Hepatic stellate cell (primary cell): ENCODE data around the gene HIGD1C.
A peak's percentile ranks its signal among the peaks of the same experiment; 100 is the strongest.
"Not testable (repeated sequence)": the region's sequence is repeated elsewhere in the genome, so short reads cannot be mapped to it uniquely, and the experiment has no call there.

Experiments
- DNase-seq: peaks from one replicate; pipeline ENCODE4 v3.0.0; 2011; ENCODE audit warnings: low spot score

The HIGD1C gene

DNA sequence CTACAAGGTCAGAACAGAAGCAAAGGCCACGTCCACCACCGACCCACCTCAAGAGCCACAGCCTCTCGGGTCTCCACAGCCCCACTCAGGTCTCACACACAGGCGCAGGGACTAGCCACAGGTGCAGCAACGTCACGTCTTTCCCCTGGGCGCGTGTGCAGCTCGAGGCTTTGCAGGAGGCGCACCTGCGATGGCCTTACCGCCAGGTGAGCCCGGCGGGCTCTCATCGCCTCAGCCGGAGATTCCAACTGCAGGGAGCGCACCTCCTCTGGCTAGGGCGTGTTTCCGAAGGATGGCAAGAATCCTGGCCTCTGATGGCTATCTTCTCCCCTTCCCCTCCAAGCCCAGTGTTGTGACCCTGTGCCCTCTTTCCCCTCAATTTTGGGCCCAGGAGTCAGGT, at the start of gene HIGD1C:
HIGD1C (plus strand) TSS at position 35 of the 400 bp plus-strand sequence. CDS start 1,455 bp downstream, outside the sequence.
- no peak for DNase-seq

DNA sequence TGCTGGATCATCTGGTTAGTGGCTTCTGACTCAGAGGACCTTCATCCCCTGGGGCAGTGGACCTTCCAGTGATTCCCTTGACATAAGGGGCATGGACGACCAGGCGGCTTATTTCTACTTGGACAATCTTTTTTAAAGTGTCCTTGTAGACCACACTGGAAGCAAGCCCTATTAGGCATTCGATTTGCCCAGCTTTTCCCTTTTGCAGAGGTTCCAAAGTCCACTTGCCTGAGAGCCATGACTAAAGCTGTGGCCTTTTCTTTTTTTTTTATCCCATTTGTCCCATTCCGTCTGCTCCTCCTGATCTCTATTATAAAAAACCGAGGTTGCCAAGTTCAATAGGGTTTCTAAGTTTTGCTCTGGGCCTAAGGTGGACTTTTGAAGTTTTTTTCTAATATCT, 43.9 kb upstream of the HIGD1C start:
- not testable (repeated sequence) for DNase-seq

DNA sequence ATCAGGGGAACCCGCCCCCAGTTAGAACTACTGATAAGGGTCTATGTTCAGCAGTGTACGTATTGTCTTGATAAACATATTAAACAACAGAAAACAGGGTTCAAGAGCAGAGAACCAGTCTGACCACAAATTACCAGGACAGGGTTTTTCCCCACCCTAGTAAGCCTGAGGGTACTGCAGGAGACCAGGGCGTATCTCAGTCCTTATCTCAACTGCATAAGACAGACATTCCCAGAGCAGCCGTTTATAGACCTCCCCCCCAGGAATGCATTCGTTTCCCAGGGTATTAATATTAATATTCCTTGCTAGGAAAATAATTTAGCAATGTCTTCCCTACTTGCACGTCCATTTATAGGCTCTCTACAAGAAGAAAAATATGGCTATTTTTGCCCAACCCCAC, 40.0 kb upstream of the HIGD1C start:
- not testable (repeated sequence) for DNase-seq

DNA sequence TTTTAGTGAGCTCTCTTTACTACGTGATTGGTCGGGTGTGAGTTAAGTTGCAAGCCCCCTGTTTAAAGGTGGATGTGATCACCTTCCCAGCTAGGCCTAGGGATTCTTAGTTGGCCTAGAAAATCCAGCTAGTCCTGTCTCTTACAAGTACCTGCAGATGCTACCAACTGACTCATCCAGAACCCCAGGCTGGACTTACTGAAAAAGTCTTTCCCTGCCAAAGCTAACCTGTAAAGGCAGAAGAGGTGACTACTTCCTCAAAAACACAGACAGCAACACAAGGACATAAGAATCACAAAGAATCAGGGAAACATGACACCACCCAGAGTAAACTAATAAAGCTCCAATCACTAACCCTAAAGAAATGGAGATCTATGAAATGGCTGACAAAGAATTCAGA, 39.1 kb upstream of the HIGD1C start:
- DNase-seq = no peak

- DNase-seq = no peak
Observed at GRCh38 chr12:50914872-50915484, 37.4 kb upstream of the HIGD1C start.

DNA sequence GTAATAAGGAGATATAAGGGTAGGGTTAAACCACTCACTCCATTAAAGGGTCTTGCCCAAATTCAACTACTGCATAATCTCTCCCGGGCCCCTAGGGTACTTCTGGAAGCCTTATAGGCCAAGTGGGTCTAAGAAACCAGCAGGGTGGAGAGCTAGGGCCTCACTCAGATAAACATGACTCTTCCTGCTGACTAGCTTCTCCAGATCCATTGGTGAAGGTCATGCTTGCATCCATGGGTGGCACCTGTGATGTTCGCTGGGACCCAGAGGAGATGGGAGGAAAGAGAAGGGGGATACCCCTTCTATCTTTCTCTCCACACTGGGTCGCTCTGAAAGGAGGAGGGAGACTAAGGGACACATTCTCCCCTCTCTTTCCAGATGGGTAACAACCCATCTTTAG, 36.1 kb upstream of the HIGD1C start:
- DNase-seq = no peak

GRCh38 chr12:50918584-50919316, 33.6 kb upstream of the HIGD1C start:
- no peak for DNase-seq

GRCh38 chr12:50922820-50923219, 29.5 kb upstream of the HIGD1C start:
- peak; percentile 14 for DNase-seq

- DNase-seq = no peak
Observed at GRCh38 chr12:50923361-50924130, 28.8 kb upstream of the HIGD1C start.

GRCh38 chr12:50924131-50924438, 28.3 kb upstream of the HIGD1C start:
- no peak for DNase-seq

GRCh38 chr12:50924439-50925341, 27.7 kb upstream of the HIGD1C start:
- DNase-seq = peak; percentile 50

DNA sequence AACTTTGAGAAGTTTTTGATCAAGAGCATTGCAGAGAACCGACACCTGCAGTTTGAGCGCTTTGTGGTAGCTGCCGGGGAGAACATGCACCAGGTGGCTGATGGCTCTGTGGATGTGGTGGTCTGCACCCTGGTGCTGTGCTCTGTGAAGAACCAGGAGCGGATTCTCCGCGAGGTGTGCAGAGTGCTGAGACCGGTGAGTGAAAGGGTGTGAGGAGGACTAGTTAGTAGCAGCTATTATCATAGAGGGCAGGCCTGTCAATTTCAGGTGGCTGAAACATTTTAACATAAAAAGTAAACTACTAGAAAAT, 27.0 kb upstream of the HIGD1C start:
- no peak for DNase-seq

- DNase-seq = no peak
Observed at GRCh38 chr12:50925920-50926319, 26.4 kb upstream of the HIGD1C start.

DNA sequence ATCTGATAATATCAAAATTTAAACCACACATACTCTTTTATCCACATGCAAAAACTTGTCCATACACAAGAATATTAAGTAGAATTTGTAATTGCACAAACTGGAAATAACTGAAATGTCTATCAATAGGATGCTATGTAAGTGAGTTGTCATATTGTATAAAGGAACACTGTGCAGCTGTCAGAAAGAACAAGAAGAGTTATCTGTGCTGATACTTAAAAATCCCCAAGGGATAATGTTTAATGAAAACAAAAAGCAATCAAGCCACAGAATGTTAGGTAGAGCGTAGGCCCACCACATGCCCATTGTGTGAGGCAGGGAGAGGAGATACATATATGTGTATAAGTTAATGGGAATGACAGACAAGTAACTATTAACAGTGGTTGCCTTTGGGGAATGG, 25.9 kb upstream of the HIGD1C start:
- DNase-seq = no peak

DNA sequence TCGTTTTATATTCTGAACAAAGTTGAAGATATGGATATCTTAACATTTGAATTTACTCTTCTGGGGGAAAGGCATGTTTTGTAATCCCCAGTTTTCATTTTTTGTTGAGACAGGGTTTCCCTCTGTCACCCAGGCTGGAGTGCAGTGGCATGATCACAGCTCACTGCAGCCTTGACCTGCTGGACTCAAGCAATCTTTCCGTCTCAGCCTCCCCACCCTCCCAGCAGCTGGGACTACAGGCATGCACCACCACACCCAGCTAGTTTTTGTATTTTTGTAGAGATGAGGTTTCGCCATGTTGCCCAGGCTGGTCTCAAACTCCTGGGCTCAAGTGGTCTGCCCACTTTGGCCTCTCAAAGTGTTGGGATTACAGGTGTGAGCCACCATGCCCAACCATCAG, 25.4 kb upstream of the HIGD1C start:
- DNase-seq = not testable (repeated sequence)

DNA sequence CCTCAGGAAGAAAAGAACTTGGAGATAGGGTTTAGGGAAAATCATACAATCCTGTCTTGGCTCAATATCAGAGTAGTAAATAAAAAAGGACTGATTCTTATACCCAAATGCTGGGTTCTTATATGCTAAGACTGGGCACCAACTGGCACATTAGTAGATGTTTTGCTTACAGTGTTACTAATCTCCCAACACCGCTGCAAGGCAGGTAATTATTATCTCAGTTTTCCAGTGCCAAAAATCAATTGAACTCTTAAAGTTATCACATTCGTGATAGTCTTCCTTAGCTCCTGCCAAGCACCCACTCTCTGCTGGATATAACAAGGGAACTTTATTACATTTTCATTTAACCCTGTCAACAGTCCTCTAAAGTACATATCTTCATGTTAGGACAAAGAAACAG, 25.0 kb upstream of the HIGD1C start:
- DNase-seq = no peak

GRCh38 chr12:50927766-50928224, 24.5 kb upstream of the HIGD1C start:
- no peak for DNase-seq

GRCh38 chr12:50928392-50928791, 24.0 kb upstream of the HIGD1C start:
- DNase-seq = no peak

- no peak for DNase-seq
Observed at GRCh38 chr12:50929831-50930230, 22.5 kb upstream of the HIGD1C start.

DNA sequence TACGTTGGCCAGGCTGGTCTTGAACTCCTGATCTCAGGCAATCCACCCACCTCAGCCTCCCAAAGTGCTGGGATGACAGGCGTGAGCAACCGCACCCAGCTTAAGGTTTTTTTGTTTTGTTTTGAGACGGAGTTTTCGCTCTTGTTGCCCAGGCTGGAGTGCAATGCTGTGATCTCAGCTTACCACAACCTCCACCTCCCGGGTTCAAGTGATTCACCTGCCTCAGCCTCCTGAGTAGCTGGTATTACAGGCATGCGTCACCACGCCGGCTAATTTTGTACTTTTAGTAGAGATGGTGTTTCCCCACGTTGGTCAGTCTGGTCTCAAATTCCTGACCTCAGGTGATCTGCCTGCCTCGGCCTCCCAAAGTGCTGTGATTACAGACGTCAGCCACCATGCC, 21.9 kb upstream of the HIGD1C start:
- not testable (repeated sequence) for DNase-seq

DNA sequence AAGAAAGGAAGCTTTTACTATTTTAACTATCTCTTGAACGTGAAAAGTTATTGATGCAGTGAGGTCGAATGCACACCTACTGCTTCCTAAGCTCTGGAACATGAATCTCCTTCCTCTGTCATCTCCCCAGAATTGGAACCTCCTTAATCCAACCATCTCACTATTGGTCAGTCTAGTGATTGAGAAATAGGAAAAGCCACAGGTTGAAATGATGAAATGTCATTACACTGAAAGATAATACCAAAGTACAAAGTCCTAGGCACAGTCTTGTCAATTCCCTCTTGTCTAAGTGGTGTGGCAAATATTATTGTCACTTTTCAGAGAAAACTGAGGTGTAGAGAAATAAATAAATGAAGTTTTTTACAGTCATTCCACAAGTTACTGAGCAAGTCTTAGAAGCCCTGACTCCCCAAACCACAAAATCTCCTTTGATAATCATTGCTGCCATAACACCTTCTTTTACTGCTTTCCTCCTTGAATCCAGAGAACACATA, 19.5 kb upstream of the HIGD1C start:
- DNase-seq = no peak
